GDM1 (cell line): ENCODE measurements around the gene MLST8.
A peak's percentile ranks its signal among the peaks of the same experiment; 100 is the strongest.

Experiments used
- DNase-seq: peaks from one replicate; lab custom pipeline; 2025; lab: John Stamatoyannopoulos, UW

MLST8 gene

GRCh38 chr16:2209258-2210008 is 4.2 kb downstream of the MLST8 start:
- DNase-seq, result no peak

DNA sequence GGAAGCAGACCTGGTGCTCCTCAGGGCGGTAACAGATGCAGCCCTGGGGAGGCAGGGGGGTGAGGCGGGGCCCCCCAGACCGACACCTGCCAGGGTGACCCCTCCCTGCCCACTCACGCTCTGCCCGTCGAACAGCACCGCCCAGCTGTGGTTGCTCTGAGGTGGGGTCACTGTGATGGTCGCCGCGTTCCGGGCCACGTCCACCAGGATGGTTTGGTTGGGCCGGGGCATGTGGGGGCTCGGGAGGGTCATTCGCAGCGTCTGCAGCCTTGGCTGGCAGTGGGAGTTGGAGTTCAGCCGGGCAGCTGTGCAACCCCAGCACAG is 4.7 kb downstream of the MLST8 start:
- no peak for DNase-seq

- no peak for DNase-seq
Measured at GRCh38 chr16:2210386-2211365, 5.4 kb downstream of the MLST8 start, which contains the start of gene BRICD5. BRICD5 (minus strand) TSS chr16:2210863; CDS start chr16:2210833, 30 bp downstream.

- DNase-seq, result no peak
Measured at GRCh38 chr16:2211923-2212347, 6.7 kb downstream of the MLST8 start.

GRCh38 chr16:2212362-2213324 is 7.4 kb downstream of the MLST8 start:
- no peak for DNase-seq

GRCh38 chr16:2213817-2214718 is 8.8 kb downstream of the MLST8 start:
- no peak for DNase-seq

- no peak for DNase-seq
Measured at GRCh38 chr16:2214719-2214968, 9.4 kb downstream of the MLST8 start, which contains the start of gene PGP. PGP (minus strand) TSS chr16:2214840; CDS start chr16:2214777, 63 bp downstream.

DNA sequence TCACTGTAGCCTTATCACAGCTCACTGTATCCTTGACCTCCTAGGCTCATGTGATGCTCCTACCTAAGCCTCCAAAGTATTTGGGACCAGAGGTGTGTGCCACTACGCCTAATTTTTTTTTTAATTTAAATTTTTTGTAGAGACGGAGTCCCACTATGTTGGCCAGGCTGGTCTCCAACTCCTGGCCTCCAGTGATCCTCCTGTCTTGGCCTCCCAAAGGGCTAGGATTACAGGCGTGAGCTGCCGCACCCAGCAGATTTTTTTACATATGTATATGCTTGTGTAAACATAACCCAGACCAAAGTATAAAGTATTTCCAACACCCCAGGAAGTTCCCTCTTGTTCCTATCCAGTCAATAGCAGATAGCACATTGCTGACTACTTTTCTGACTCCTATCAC is 11.1 kb downstream of the MLST8 start:
- no peak for DNase-seq

DNA sequence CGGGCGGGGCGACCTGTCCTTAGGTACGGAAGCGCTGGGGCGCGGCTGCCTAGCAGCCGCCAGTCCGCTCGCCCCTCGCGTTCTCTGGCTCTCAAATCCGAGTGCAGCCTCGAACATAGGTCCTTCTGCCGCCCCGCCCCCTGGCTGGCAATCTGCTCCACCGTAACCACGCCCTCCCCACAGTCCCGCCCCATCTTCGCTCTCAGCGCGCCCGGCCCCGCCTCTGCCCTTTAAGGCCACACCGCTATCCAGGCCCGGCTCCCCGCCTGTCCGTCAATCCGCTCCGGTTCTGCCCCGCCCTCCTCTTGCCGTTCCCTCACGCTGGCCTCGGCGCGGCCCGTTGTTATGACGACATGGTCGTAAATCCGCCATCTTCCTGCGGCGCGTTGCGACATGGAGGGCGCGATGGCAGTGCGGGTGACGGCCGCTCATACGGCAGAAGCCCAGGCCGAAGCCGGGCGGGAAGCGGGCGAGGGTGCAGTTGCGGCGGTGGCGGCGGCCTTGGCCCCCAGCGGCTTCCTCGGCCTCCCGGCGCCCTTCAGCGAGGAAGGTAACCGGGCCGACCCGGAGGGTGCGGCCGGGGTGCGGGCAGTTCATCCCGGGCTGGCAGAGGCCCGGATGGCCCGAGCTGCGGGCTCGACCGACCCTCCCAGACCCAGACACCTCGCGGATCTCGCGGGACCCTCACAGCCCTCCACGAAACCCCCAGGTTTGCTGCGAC is 18.1 kb downstream of the MLST8 start, which contains the start of gene E4F1:
TSS of gene E4F1 (plus strand) at position 371 of the 721 bp plus-strand sequence. CDS start at position 394, 23 bp downstream.
- peak; percentile 100 for DNase-seq

GRCh38 chr16:2223942-2224486 is 18.8 kb downstream of the MLST8 start:
- DNase-seq, result peak; percentile 6

DNA sequence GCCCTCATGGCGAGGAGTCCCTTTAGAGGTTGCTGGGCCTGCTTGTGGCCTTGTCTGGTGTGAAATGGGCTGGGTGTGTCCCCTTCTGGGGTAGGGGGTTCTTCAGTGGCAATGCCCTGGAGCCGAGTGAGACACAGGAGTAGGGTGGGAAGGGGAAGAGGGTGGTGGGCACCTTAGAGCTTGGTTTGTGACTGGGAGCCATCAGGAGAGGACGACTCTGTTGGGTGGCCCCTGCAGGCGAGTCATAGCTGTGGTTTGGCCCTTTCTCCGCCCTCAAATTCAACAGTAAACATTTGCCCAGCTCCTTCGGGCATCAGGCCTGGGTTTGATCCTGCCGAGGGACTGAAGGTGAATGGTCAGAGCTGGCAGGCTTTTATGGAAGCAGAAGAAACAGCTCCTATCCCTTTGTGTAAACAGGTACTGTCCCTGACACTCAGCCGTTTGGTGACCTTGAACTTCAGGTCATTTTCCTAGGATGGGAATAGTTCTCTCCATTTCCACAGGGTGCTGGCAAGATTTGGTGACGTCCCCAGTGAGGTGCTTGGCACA is 21.1 kb downstream of the MLST8 start:
- no peak for DNase-seq

- DNase-seq, result no peak
Measured at GRCh38 chr16:2226918-2227317, 21.7 kb downstream of the MLST8 start.

DNA sequence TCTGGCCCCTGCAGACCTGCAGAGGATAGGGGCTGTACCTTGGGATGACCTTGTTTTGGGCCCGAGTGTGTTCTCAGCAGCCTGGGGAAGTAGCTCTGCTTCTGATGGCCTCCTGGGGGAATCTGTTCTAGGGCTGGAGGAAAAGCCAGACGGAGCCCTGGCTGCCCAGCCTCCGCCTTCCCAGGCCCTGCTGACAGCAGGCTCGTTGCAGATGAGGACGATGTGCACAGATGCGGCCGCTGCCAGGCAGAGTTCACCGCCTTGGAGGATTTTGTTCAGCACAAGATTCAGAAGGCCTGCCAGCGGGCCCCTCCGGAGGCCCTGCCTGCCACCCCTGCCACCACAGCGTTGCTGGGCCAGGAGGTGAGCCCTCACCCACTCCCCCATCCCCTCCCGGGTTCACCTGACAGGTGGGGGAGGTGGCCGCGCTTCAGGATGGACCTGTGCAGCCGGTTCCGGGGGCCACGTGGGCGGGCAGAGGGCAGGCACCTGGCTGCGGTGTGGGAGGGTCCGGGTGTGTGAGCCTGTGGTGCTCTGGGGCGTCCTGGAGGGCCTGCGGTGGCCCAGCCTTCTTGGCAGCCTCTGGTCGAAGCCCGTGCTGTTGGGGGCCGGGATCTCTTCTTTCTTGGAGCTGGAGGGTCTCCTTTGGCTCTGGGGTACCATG is 23.0 kb downstream of the MLST8 start:
- no peak for DNase-seq

DNA sequence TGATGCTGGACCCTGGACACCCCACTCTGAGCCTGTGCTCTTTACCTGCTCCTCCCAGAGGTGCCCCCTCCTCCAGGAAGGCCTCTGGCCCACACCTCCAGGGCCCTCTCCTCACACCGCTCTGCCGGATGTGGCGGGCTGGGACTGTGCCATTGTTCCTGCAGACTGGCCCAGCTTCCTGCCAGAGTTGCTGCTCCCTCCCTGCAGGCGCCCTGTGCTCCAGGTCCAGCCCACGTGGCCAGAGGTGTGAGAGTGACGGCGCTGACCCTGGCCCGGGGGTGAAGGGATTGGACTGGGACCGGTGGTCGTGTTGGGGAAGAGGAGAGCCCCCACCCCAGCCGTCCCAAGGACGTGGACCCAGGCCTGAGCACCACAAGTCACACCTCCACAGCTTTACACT is 23.8 kb downstream of the MLST8 start:
- no peak for DNase-seq

GRCh38 chr16:2229632-2230250 is 24.5 kb downstream of the MLST8 start:
- DNase-seq, result no peak

- no peak for DNase-seq
Measured at GRCh38 chr16:2230376-2230775, 25.1 kb downstream of the MLST8 start.

DNA sequence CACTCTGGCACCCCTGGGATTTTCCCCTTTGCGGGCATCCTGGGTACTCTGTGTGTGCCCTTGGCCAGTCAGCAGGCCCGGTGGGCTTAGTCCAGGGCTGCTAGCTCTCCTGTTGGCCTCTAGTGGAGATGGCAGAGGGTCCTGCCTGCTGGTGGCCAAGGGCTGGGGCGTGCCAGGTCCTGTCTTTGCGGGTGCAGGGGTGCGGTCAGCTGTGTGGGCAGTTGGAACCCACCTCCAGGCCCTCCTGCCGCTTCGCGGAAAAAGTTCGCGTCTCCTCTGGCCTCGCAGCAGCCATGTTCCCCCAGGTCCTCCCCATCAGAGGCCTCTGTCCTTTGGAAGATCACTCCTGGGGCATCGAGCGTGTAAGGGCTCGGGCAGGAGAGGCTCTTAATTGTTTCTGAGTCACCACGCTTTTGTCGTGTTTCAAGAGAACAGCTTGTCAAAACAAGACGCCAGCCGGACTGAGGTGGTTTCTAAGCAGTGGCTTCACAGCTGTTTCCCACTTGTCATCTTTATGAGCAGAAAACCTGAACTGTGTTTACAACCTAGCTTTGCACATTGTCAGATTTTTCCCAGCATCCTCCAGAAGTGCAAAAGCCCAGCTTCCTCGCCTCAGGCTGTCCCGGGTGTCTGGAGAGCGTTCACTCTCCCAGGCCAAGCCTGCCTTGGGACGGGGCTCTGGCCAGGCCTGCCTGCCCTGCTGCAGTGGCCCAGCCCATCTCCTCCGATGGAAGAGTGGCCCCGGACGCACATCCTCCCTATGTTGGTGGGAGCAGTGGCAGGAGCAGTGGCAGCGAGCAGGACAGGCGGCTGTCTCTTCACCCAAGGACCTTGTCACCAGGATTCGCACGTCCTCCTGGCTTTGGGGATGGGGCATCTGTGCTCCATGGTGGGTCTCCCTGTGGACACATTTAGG is 26.0 kb downstream of the MLST8 start:
- DNase-seq, result no peak
